ENCODE results near the gene KCNB1.

KCNB1 gene

GRCh38 chr20:49349078-49349477 lies 133.4 kb downstream of the KCNB1 start:
- H3K4me3 ChIP-seq (ENCODE audit: low read depth, low read length): no peak overlapping the region
- no peak for TF ChIP-seq CTCF (IDR thresholded peaks at IDR 0.05; ENCODE audit: low read depth, low read length)

GRCh38 chr20:49348563-49348962 lies 133.9 kb downstream of the KCNB1 start:
- no peak for TF ChIP-seq CTCF (IDR thresholded peaks at IDR 0.05; ENCODE audit: low read depth, low read length)
- H3K4me3 ChIP-seq (ENCODE audit: low read depth, low read length): no peak overlapping the region

GRCh38 chr20:49347156-49347555 lies 135.3 kb downstream of the KCNB1 start:
- no peak for TF ChIP-seq CTCF (IDR thresholded peaks at IDR 0.05; ENCODE audit: low read depth, low read length)
- H3K4me3 ChIP-seq (ENCODE audit: low read depth, low read length): no peak overlapping the region

- no peak overlapping the region for H3K4me3 ChIP-seq (ENCODE audit: low read depth, low read length)
- no peak for TF ChIP-seq CTCF (IDR thresholded peaks at IDR 0.05; ENCODE audit: low read depth, low read length)
These were observed 135.8 kb downstream of the KCNB1 start for GRCh38 chr20:49346682-49347081.

- TF ChIP-seq CTCF (IDR thresholded peaks at IDR 0.05; ENCODE audit: low read depth, low read length): no peak
- H3K4me3 ChIP-seq (ENCODE audit: low read depth, low read length): peak overlapping the region; percentile 37
These were observed 136.9 kb downstream of the KCNB1 start for GRCh38 chr20:49345524-49345923.

- H3K4me3 ChIP-seq (ENCODE audit: low read depth, low read length): peak overlapping the region; percentile 37
- TF ChIP-seq CTCF (IDR thresholded peaks at IDR 0.05; ENCODE audit: low read depth, low read length): no peak
These were observed 137.5 kb downstream of the KCNB1 start for GRCh38 chr20:49344975-49345374.

GRCh38 chr20:49344140-49344539 lies 138.3 kb downstream of the KCNB1 start:
- no peak overlapping the region for H3K4me3 ChIP-seq (ENCODE audit: low read depth, low read length)
- no peak for TF ChIP-seq CTCF (IDR thresholded peaks at IDR 0.05; ENCODE audit: low read depth, low read length)
